ENCODE results near the gene SAA2.

Gene SAA2

GRCh38 chr11:18230859-18231258 is 17.6 kb downstream of the SAA2 start:
- DNase-seq (ENCODE audit: low read depth in 2 of 2), result no peak
- TF ChIP-seq, protein P1, sequence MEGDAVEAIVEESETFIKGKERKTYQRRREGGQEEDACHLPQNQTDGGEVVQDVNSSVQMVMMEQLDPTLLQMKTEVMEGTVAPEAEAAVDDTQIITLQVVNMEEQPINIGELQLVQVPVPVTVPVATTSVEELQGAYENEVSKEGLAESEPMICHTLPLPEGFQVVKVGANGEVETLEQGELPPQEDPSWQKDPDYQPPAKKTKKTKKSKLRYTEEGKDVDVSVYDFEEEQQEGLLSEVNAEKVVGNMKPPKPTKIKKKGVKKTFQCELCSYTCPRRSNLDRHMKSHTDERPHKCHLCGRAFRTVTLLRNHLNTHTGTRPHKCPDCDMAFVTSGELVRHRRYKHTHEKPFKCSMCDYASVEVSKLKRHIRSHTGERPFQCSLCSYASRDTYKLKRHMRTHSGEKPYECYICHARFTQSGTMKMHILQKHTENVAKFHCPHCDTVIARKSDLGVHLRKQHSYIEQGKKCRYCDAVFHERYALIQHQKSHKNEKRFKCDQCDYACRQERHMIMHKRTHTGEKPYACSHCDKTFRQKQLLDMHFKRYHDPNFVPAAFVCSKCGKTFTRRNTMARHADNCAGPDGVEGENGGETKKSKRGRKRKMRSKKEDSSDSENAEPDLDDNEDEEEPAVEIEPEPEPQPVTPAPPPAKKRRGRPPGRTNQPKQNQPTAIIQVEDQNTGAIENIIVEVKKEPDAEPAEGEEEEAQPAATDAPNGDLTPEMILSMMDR (IDR thresholded peaks at IDR 0.05; ENCODE audit: low read depth, low read length), result no peak
- no peak overlapping the region for H3K4me3 ChIP-seq (replicated peaks in 1 of 2; ENCODE audit: low read depth in 2 of 2, low read length in 2 of 2)

DNA sequence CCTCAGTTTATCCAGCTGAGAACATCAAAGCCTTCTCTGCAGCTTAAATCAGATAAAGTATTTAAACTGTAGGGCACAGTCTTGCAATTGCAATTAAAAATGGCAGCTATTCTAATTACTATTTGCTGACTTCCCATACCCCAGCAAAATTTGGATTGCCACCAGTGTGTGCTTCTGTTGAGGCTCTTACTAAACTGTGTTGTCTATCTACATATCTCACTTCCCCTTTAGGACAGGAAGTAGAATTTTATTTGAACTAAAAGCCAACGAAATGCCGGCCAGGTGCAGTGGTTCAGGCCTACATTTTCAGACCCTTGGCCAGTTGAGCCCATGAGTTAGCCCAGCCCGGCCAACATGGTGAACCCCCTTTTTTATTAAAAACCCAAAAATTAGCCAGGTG is 19.0 kb downstream of the SAA2 start:
- H3K4me3 ChIP-seq (replicated peaks in 1 of 2; ENCODE audit: low read depth in 2 of 2, low read length in 2 of 2), result no peak overlapping the region
- TF ChIP-seq, protein P1 (IDR thresholded peaks at IDR 0.05; ENCODE audit: low read depth, low read length), result no peak
- no peak for DNase-seq (ENCODE audit: low read depth in 2 of 2)

DNA sequence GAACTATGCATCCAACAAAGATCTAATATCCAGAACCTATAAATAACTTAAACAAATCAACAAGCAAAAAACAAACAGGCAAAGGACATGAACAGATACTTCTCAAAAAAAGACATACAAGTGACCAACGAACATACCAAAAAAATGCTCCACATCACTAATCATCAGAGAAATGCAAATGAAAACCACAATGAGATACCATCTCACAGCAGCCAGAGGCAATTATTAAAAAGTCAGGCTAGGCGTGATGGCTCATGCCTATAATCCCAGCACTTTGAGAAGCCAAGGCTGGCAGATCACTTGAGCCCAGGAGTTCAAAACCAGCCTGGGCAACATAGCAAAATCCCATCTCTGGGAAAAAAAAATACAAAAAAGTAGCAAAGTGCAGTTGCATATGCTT is 22.6 kb downstream of the SAA2 start:
- no peak overlapping the region for H3K4me3 ChIP-seq (replicated peaks in 1 of 2; ENCODE audit: low read depth in 2 of 2, low read length in 2 of 2)
- no peak for DNase-seq (ENCODE audit: low read depth in 2 of 2)
- TF ChIP-seq, protein P1 (IDR thresholded peaks at IDR 0.05; ENCODE audit: low read depth, low read length), result no peak

DNA sequence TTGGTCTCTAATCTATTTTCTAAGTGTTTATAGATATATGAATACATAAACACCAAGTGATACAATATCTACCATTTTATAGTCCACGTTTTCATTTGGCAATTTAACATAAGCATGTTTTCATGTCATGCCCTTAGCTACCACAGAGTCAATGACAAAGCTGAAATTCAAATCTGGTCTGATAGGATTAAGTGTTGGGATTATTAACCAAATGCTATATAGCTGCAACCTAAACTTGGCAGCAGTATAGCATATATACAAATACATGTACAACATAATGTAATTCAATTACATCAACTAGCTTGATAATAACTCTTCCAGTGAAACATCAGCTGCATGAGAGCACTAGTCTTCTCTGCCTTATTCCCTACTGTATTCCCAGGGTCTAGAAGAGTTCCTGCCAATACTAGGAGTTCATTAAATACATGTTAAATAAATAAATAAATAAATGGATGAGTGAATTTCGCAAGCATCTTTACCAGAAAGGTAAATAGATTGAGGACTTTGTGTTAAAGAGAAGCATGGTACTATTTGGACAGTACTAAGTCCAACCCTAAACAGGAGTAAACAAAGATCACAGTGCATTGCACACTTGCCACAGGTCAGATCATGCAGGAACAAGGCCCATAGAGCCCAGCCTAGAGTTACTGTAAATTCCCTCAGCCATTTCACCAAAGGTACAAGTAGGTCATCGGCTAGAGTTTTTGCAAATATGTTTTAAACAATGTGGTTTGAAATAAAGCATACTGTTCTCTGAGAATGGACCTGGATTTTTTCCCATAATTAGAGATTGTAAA is 24.7 kb downstream of the SAA2 start:
- TF ChIP-seq, protein P1 (IDR thresholded peaks at IDR 0.05; ENCODE audit: low read depth, low read length), result no peak
- no peak for DNase-seq (ENCODE audit: low read depth in 2 of 2)

DNA sequence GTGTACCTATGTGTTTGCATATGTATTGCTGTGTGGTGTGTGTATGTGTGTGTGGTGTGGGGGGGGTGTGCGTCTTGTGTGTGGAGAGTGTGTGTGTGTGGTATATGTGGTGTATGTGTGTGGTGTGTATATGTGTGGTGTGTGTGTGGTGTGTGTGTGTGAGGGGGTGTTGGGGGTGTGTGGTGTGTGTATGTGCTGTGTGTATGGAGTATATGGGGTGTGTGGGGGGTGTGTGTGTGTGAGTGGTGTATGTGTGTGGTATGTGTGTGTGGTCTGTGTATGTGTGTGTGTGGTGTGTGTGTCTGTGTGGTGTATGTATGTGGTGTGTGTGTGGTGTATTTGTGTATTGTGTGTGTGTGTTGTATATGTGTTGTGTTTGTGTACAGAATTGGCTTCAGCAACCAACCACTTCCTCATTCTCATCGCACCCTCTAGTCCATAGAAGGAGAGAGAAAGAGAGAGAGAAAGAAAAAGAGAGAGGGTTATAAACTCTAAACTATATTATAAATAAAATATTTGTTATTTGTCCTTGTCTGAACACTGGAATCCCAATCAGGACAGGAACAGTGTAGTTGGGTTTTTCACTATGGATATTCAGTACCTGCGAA is 25.6 kb downstream of the SAA2 start:
- no peak overlapping the region for H3K4me3 ChIP-seq (replicated peaks in 1 of 2; ENCODE audit: low read depth in 2 of 2, low read length in 2 of 2)
- no peak for DNase-seq (ENCODE audit: low read depth in 2 of 2)
- TF ChIP-seq, protein P1 (IDR thresholded peaks at IDR 0.05; ENCODE audit: low read depth, low read length), result no peak

More for the DNA sequence above, 24.7 kb downstream of the SAA2 start:
- no peak overlapping the region for H3K4me3 ChIP-seq (replicated peaks in 1 of 2; ENCODE audit: low read depth in 2 of 2, low read length in 2 of 2)

- DNase-seq (ENCODE audit: low read depth in 2 of 2), result no peak
- no peak overlapping the region for H3K4me3 ChIP-seq (replicated peaks in 1 of 2; ENCODE audit: low read depth in 2 of 2, low read length in 2 of 2)
- TF ChIP-seq, protein P1 (IDR thresholded peaks at IDR 0.05; ENCODE audit: low read depth, low read length), result no peak
Measured at GRCh38 chr11:18221274-18221876, 27.1 kb downstream of the SAA2 start.
